ENCODE measurements around the gene FHIT.

GRCh38 chr3:60810881-60811280 lies 440.4 kb downstream of the FHIT start:
- TF ChIP-seq CTCF (IDR thresholded peaks at IDR 0.05) (no peak), POLR2A (IDR thresholded peaks at IDR 0.05) (no peak)
